Activated CD8-positive, alpha-beta memory T cell treated with anti-CD3 and anti-CD28 coated beads, Interleukin-2, amount 10 ng/mL, durations not matched to agents 7 days and 5 days (primary cell): ENCODE measurements around the gene AKAP17A. TPM values are rescaled to one million over a fixed set of nuclear protein-coding genes. Genes with fewer than 3 reads are reported as not detected.
"Not testable (repeated sequence)": the region's sequence is repeated elsewhere in the genome, so short reads cannot be mapped to it uniquely, and the experiment has no call there.

ENCODE experiments used
- ATAC-seq: fragments of 150-1000 bp; cut with Tn5 transposase; one replicate; pipeline ENCODE4 v1.10.0; 2021; ENCODE audit warnings: moderate library complexity
- CTCF ChIA-PET: fragments of 350-600 bp; sonication (Branson Sonifier 250); formaldehyde crosslinking; loops from one replicate; lab custom pipeline; 2021; ENCODE audit warnings: antibody characterized with exemption; lab: Charles Lee
- DNase-seq: peaks from one replicate; pipeline ENCODE4 v3.0.0-alpha.2; 2020
- H3K27ac Mint-ChIP-seq: one replicate; pipeline ENCODE4 v1.8.0; 2021; ENCODE audit warnings: mild to moderate bottlenecking, mixed read lengths
- H3K27me3 Mint-ChIP-seq: one replicate; pipeline ENCODE4 v1.8.0; 2021; ENCODE audit warnings: mixed read lengths
- H3K36me3 Mint-ChIP-seq: one replicate; pipeline ENCODE4 v1.8.0; 2021; ENCODE audit warnings: mild to moderate bottlenecking, mixed read lengths
- H3K4me1 Mint-ChIP-seq: one replicate; pipeline ENCODE4 v1.8.0; 2021; ENCODE audit warnings: mixed read lengths
- H3K4me3 Mint-ChIP-seq: one replicate; pipeline ENCODE4 v1.8.0; 2021; ENCODE audit warnings: mild to moderate bottlenecking, moderate library complexity, mixed read lengths
- H3K9me3 Mint-ChIP-seq: one replicate; pipeline ENCODE4 v1.8.0; 2022; ENCODE audit warnings: low read depth, mixed read lengths
- total RNA-seq, 2 experiments: library from RNA; stranded (reverse); gene quantifications; one replicate each; pipeline ENCODE4 v1.2.3, GENCODE V29; 2021

AKAP17A gene
- total RNA-seq, 2 experiments from 2014 or later: 83.9 to 88.8 TPM

DNA sequence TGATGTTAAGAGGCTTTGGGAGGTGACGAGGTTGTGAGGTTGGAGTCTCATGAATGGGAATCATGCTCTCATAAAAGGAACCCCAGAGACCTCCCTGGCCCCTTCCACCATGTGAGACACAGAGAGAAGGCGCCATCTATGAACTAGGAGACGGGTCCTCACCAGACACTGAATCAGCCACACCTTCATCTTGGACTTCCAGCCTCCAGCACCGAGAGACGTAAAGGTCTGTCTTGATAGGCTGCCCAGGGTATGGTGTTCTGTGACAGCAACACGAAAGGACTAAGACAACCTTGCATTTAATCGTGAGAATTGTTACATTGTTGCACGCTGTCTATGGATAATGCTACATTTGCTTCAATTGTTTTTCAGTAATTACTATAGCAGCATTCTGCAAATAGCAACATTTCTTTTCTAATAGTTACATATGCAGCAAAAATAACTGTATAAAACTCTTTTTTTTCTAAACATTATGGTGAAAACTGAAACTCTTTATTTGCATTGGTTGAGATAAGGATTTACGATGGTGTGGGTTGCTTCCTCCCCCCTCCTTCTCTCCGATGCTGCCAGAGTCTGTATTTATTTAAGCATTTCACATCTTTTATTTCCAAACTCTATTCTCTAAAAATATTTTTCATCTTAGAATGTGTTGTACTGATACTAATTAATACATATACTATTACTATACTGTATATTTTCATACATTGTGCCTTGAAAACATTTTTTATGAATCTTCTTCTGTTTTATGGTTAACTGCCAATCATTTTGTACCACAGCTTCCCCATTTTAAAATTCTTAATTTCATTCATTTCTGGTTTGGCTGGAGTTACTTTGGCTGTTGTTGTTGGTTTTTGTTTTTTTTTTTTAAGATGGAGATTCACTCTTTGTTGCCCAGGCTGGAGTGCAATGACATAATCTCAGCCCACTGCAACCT is 26.4 kb upstream of the AKAP17A start:
- H3K27me3 Mint-ChIP-seq: no peaks in the 10 kb centered on the region
- CTCF ChIA-PET: no interaction called here
- no peaks in the 10 kb centered on the region for H3K9me3 Mint-ChIP-seq
- peak; percentile 33 for DNase-seq
- H3K36me3 Mint-ChIP-seq: peaks cover 2% of the 10 kb centered on the region
- ATAC-seq: no peak
- peaks cover 29% of the 10 kb centered on the region for H3K4me1 Mint-ChIP-seq
- H3K27ac Mint-ChIP-seq: no peak overlapping the region
- no peak overlapping the region for H3K4me3 Mint-ChIP-seq

- H3K36me3 Mint-ChIP-seq, DNase-seq, ATAC-seq, CTCF ChIA-PET, H3K4me3 Mint-ChIP-seq, H3K27ac Mint-ChIP-seq, H3K27me3 Mint-ChIP-seq, H3K9me3 Mint-ChIP-seq: not testable (repeated sequence)
- H3K4me1 Mint-ChIP-seq: peaks cover 21% of the 10 kb centered on the region
Observed at GRCh38 chrX:1574181-1574580, 17.2 kb upstream of the AKAP17A start.

DNA sequence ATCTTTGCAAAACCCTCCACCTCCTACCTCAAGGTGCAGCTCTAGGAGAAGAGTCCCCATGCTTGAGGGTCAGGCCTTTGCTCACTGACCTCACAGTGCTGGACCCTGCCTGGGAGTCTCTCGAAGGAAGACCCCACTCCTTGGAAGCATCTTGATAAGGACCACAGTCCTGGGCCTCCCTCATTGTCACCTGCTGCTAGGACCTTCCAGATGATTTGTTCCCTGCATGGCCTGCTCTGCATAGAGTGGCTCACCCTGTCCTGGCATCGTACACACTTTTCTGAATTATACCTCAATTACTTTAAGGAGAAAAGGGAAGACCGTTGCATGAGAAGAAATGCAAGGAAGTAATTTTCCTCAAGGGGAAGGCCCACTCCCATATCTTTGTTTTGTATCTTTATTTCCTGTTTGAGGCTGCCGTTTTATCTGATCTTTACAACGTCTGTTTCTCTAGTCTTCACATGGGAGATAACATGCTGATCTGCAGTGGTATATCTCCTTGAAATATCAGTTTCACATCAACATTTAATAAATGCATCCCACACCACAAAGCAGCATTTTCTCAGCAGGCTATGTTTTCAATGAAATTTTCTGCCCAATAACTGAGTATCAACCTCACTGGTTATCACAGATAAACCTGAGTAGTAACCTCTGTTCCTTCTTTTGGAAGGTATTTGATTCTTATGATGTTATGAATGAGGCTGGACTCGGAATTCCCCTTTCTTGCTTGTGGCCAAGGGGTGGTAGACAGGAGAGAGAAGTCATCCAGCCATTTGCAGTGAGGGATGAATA is 15.0 kb upstream of the AKAP17A start:
- Mint-ChIP-seq H3K27me3 (no peaks in the 10 kb centered on the region), H3K9me3 (no peaks in the 10 kb centered on the region), H3K4me3 (no peak overlapping the region), H3K36me3 (no peaks in the 10 kb centered on the region), H3K4me1 (peaks cover 10% of the 10 kb centered on the region), H3K27ac (no peak overlapping the region)
- ATAC-seq (peak; percentile 18), DNase-seq (no peak)
- CTCF ChIA-PET: no interaction called here

DNA sequence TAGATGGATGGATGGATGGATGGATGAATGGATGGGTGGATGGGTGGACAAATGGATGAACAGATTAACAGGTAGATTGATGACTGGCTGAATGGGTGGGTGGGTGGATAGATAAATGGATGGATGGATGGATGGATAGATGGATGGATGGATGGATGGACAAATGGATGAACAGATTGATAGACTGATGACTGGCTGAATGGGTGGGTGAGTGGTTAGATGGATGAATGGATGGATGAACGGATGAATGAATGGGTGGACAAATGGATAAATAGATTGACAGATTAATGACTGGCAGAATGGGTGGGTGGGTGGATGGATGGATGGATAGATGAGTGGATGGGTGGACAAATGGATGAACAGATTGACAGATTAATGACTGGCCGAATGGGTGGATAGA is 13.6 kb upstream of the AKAP17A start:
- Mint-ChIP-seq H3K4me3 (no peak overlapping the region), H3K27ac (no peak overlapping the region), H3K4me1 (peaks cover 13% of the 10 kb centered on the region), H3K9me3 (no peaks in the 10 kb centered on the region), H3K27me3 (no peaks in the 10 kb centered on the region), H3K36me3 (no peaks in the 10 kb centered on the region)
- DNase-seq (no peak), ATAC-seq (no peak)
- CTCF ChIA-PET: no interaction called here

- H3K4me1 Mint-ChIP-seq: peaks cover 21% of the 10 kb centered on the region
- no peak overlapping the region for H3K27ac Mint-ChIP-seq
- H3K36me3 Mint-ChIP-seq: no peaks in the 10 kb centered on the region
- CTCF ChIA-PET: no interaction called here
- DNase-seq (no peak), ATAC-seq (no peak)
- no peaks in the 10 kb centered on the region for H3K27me3 Mint-ChIP-seq
- H3K4me3 Mint-ChIP-seq: no peak overlapping the region
- H3K9me3 Mint-ChIP-seq: no peaks in the 10 kb centered on the region
Observed at GRCh38 chrX:1578511-1579173, 12.8 kb upstream of the AKAP17A start.

DNA sequence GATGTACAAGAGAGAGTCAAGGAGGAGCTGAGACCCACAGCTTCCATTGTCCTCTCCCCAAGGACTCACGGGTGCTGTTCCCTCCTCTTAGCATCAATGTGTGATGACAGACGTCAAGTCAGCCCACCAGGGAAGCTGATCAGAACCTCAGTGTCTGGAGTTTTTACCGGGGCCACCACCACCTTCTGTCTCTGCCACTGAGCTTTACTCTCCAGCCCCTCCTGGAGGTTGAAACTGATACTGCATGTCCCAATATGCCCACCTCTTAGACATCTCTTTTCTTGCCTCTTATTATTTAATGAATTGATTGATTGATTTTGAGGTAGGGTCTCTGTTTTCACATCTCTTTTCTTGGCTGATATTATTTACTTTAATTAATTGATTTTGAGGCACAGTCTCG is 10.3 kb upstream of the AKAP17A start:
- CTCF ChIA-PET: no interaction called here

GRCh38 chrX:1582686-1583437 is 8.5 kb upstream of the AKAP17A start:
- H3K36me3 Mint-ChIP-seq: no peaks in the 10 kb centered on the region
- no peaks in the 10 kb centered on the region for H3K9me3 Mint-ChIP-seq
- H3K27ac Mint-ChIP-seq: peak overlapping the region; percentile 69
- no peaks in the 10 kb centered on the region for H3K27me3 Mint-ChIP-seq
- peak; percentile 93 for ATAC-seq
- peaks cover 30% of the 10 kb centered on the region for H3K4me1 Mint-ChIP-seq
- CTCF ChIA-PET: no interaction called here
- peak overlapping the region; percentile 47 for H3K4me3 Mint-ChIP-seq
- DNase-seq: peak; percentile 90

More for the DNA sequence above, 10.3 kb upstream of the AKAP17A start:
- Mint-ChIP-seq H3K4me1 (peaks cover 25% of the 10 kb centered on the region), H3K36me3 (no peaks in the 10 kb centered on the region), H3K9me3 (no peaks in the 10 kb centered on the region), H3K27ac (no peak overlapping the region), H3K4me3 (no peak overlapping the region), H3K27me3 (no peaks in the 10 kb centered on the region)
- ATAC-seq: peak; percentile 67
- peak; percentile 89 for DNase-seq

DNA sequence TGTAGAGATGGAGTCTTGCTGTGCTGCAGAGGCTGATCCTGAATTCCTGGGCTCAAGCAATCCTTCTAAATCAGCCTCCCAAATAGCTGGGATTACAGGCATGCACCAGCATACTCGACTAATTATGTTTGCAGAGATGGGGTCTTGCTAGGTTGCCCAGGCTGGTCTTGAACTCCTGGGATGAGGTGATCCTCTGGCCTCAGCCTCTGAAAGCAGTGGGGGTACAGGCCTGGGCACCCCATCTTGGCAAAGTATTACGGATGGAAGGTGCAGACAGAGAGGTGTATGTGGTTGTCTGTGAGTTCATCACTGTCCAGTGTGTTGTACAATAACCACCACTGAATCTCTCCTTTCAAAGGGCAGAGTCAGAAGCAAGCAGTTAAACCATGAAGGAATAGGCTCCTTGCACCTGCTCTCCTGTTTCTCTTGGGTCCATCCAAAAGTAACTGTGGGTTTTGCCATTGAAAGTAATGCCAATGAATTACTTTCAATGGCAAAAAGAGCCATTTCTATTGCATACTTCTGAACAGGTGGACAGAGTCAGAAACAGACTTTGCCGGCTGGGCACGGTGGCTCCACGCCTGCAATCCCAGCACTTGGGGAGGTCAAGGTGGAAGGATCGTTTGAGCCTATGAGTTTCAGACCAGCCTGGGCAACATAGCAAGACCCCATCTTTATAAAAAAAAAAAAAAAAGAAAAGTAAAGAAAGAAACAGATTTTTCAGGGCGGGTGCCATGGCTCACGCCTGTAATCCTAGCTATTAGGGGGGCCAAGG is 7.0 kb upstream of the AKAP17A start:
- DNase-seq: peak; percentile 15
- no peaks in the 10 kb centered on the region for H3K27me3 Mint-ChIP-seq
- CTCF ChIA-PET: no interaction called here
- H3K27ac Mint-ChIP-seq: no peak overlapping the region
- H3K4me3 Mint-ChIP-seq: no peak overlapping the region
- H3K9me3 Mint-ChIP-seq: no peaks in the 10 kb centered on the region
- ATAC-seq: no peak
- H3K36me3 Mint-ChIP-seq: no peaks in the 10 kb centered on the region
- H3K4me1 Mint-ChIP-seq: peaks cover 25% of the 10 kb centered on the region

DNA sequence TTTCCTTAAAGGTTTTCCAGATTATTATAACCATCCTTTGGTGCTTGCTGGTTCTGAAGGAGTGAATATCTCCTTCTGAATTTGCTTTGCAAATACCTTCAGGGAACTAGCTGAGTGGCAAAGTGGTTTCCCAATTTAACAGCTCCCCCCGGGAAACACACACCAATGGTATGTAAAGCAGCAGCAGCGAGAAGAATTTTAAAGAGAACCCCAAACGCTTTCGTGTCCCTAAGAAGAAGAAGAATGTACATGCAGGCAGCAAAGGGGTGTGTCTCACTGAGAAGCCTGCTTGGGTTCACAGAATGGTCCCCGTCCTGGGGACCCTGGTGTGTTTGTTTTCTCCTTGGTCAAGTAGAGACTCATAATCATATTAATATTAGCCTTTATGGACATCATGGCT is 4.2 kb upstream of the AKAP17A start:
- H3K9me3 Mint-ChIP-seq: no peaks in the 10 kb centered on the region
- DNase-seq (peak; percentile 37), ATAC-seq (no peak)
- H3K36me3 Mint-ChIP-seq: no peaks in the 10 kb centered on the region
- peak overlapping the region; percentile 69 for H3K27ac Mint-ChIP-seq
- no peaks in the 10 kb centered on the region for H3K27me3 Mint-ChIP-seq
- peaks cover 25% of the 10 kb centered on the region for H3K4me1 Mint-ChIP-seq
- no peak overlapping the region for H3K4me3 Mint-ChIP-seq
- CTCF ChIA-PET: no interaction called here

GRCh38 chrX:1589356-1590130 is 1.9 kb upstream of the AKAP17A start:
- Mint-ChIP-seq H3K36me3 (peaks cover 15% of the 10 kb centered on the region), H3K27me3 (no peaks in the 10 kb centered on the region), H3K9me3 (no peaks in the 10 kb centered on the region), H3K27ac (peak overlapping the region; percentile 20), H3K4me1 (peaks cover 27% of the 10 kb centered on the region), H3K4me3 (no peak overlapping the region)
- no peak for ATAC-seq
- peak; percentile 41 for DNase-seq
- CTCF ChIA-PET: no interaction called here

GRCh38 chrX:1591863-1592469 is 562 bp downstream of the AKAP17A start:
- Mint-ChIP-seq H3K36me3 (peaks cover 30% of the 10 kb centered on the region), H3K9me3 (no peaks in the 10 kb centered on the region), H3K27me3 (no peaks in the 10 kb centered on the region), H3K4me1 (peaks cover 30% of the 10 kb centered on the region), H3K4me3 (peak overlapping the region; percentile 84), H3K27ac (peak overlapping the region; percentile 91)
- CTCF ChIA-PET: no interaction called here
- DNase-seq (no peak), ATAC-seq (peak; percentile 29)
